CD4-positive, alpha-beta T cell (primary cell): ENCODE data around the gene NUP210L. TPM values are rescaled to one million over a fixed set of nuclear protein-coding genes. Genes with fewer than 3 reads are reported as not detected.
A peak's percentile ranks its signal among the peaks of the same experiment; 100 is the strongest.
"Not testable (repeated sequence)": the region's sequence is repeated elsewhere in the genome, so short reads cannot be mapped to it uniquely, and the experiment has no call there.

ENCODE experiments used
- ATAC-seq: fragments of 200-7000 bp; cut with Tn5 transposase; one replicate; pipeline ENCODE4 v1.10.0; 2022; ENCODE audit warnings: mild to moderate bottlenecking; ENCODE audit not compliant: poor library complexity
- CTCF ChIA-PET: fragments of 350-600 bp; sonication (Branson Sonifier 250); formaldehyde crosslinking; loops from one replicate; lab custom pipeline; 2021; ENCODE audit warnings: antibody characterized with exemption, inconsistent platforms; lab: Charles Lee
- POLR2A ChIA-PET: fragments of 350-600 bp; sonication (Branson Sonifier 250); formaldehyde crosslinking; loops from one replicate; lab custom pipeline; 2021; ENCODE audit warnings: antibody characterized with exemption, inconsistent platforms; lab: Charles Lee
- DNase-seq, 14 experiments: peaks; one replicate each; pipeline ENCODE4 v3.0.0-alpha.2; 2013 to 2020; ENCODE audit warnings: mixed read lengths in 2 of 14
- H3K27ac ChIP-seq, 2 donors: one replicate each; pipeline versions ENCODE4 v1.5.1 to v1.7.0; 2013; ENCODE audit warnings: low read length in 2 of 2, low read depth in 1 of 2, mild to moderate bottlenecking in 1 of 2
- H3K27me3 ChIP-seq, 2 experiments: 1 replicate in 1 of 2; 2 replicates in 1 of 2; pipeline versions ENCODE4 v1.6.1 to v1.7.0; 2013; ENCODE audit warnings: low read length in 2 of 2, control low read depth in 1 of 2, mild to moderate bottlenecking in 1 of 2, moderate library complexity in 1 of 2; ENCODE audit not compliant: insufficient read depth in 2 of 2, control insufficient read depth in 1 of 2
- H3K36me3 ChIP-seq: one replicate; pipeline ENCODE4 v1.6.1; 2013; ENCODE audit warnings: low read length, control low read depth; ENCODE audit not compliant: insufficient read depth
- H3K4me1 ChIP-seq: one replicate; pipeline ENCODE4 v1.6.1; 2013; ENCODE audit warnings: low read length, control low read depth; ENCODE audit not compliant: insufficient read depth
- H3K4me3 ChIP-seq: one replicate; pipeline ENCODE4 v1.5.1; 2013; ENCODE audit warnings: mild to moderate bottlenecking, low read length, moderate library complexity
- H3K9me3 ChIP-seq, 2 experiments: 1 replicate in 1 of 2; 2 replicates in 1 of 2; pipeline versions ENCODE4 v1.6.1 to v1.7.0; 2013; ENCODE audit warnings: low read length in 2 of 2, mild to moderate bottlenecking in 2 of 2, control low read depth in 1 of 2, moderate library complexity in 1 of 2; ENCODE audit not compliant: control insufficient read depth in 1 of 2, insufficient read depth in 1 of 2
- H3K27ac Mint-ChIP-seq: one replicate; pipeline ENCODE4 v1.8.0; 2020; ENCODE audit warnings: mixed read lengths
- H3K27me3 Mint-ChIP-seq: one replicate; pipeline ENCODE4 v1.8.0; 2021; ENCODE audit warnings: mixed read lengths
- H3K36me3 Mint-ChIP-seq: one replicate; pipeline ENCODE4 v1.8.0; 2021; ENCODE audit warnings: low read depth, mixed read lengths
- H3K4me1 Mint-ChIP-seq: one replicate; pipeline ENCODE4 v1.8.0; 2021; ENCODE audit warnings: low read depth, mixed read lengths
- H3K4me3 Mint-ChIP-seq: one replicate; pipeline ENCODE4 v1.8.0; 2020; ENCODE audit warnings: mild to moderate bottlenecking, mixed read lengths
- H3K9me3 Mint-ChIP-seq: one replicate; pipeline ENCODE4 v1.8.0; 2020; ENCODE audit warnings: mixed read lengths
- intact Hi-C, 2 experiments: fragments of 100-400 bp; cut with DNase I in 1 of 2; cut with micrococcal nuclease in 1 of 2; formaldehyde crosslinking; loops; one replicate each; pipeline versions ENCODE4 v1.15.1 to v1.9.0; 2023 to 2025; cut with DNase I, micrococcal nuclease
- total RNA-seq, 174 experiments: library from RNA in 2 of 174; stranded (reverse) in 2 of 174; gene quantifications; one replicate each; pipeline ENCODE4 v1.2.3 and lab custom pipeline; 2021 to 2026
- TF ChIP-seq, protein P1 (sequence below): fragments of 200-600 bp; IDR thresholded peaks from one replicate; pipeline ENCODE4 v1.8.0; 2022; ENCODE audit warnings: antibody characterized with exemption, mild to moderate bottlenecking

Gene NUP210L
- total RNA-seq, 2 experiments from 2014 or later, result 0.03 to 0.08 TPM

DNA sequence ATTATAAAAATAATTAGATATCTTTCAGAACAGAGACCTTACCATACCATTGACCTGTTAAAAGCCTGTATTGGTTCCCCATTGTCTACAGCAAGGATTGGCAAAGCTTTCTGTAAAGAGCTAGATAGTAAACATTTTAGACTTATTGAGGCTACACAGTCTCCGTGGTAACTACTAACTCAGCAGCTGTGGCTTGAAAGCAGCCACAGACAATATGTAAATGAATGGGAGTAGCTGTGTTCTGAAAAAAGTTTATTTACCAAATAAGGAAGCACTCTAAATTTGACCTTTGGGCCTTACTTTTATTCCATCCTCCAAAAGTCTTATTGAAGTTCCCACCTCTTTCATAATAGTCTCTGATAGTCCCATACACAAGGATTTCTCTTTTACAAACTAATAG lies 39.7 kb downstream of the NUP210L start:
- no peaks in the 10 kb centered on the region for H3K36me3 ChIP-seq
- H3K27ac ChIP-seq, result no peak overlapping the region
- no peaks in the 10 kb centered on the region for H3K27me3 Mint-ChIP-seq
- H3K36me3 Mint-ChIP-seq, result no peaks in the 10 kb centered on the region
- ATAC-seq (peak; percentile 62), DNase-seq (peak in 3 of 14 experiments; percentile 27 to 44 (median 34))
- H3K9me3 ChIP-seq, result no peaks in the 10 kb centered on the region
- no peaks in the 10 kb centered on the region for H3K27me3 ChIP-seq
- no peaks in the 10 kb centered on the region for H3K9me3 Mint-ChIP-seq
- H3K4me1 Mint-ChIP-seq, result peaks cover 10% of the 10 kb centered on the region
- H3K4me3 ChIP-seq, result no peak overlapping the region
- POLR2A ChIA-PET, result no interaction called here
- intact Hi-C loops, result no loop called here
- peaks cover 6% of the 10 kb centered on the region for H3K4me1 ChIP-seq
- TF ChIP-seq, protein P1, sequence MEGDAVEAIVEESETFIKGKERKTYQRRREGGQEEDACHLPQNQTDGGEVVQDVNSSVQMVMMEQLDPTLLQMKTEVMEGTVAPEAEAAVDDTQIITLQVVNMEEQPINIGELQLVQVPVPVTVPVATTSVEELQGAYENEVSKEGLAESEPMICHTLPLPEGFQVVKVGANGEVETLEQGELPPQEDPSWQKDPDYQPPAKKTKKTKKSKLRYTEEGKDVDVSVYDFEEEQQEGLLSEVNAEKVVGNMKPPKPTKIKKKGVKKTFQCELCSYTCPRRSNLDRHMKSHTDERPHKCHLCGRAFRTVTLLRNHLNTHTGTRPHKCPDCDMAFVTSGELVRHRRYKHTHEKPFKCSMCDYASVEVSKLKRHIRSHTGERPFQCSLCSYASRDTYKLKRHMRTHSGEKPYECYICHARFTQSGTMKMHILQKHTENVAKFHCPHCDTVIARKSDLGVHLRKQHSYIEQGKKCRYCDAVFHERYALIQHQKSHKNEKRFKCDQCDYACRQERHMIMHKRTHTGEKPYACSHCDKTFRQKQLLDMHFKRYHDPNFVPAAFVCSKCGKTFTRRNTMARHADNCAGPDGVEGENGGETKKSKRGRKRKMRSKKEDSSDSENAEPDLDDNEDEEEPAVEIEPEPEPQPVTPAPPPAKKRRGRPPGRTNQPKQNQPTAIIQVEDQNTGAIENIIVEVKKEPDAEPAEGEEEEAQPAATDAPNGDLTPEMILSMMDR, result no peak
- CTCF ChIA-PET, result no interaction called here
- peak overlapping the region; percentile 16 for H3K27ac Mint-ChIP-seq
- no peak overlapping the region for H3K4me3 Mint-ChIP-seq

GRCh38 chr1:154104433-154105082 lies 50.3 kb downstream of the NUP210L start:
- Mint-ChIP-seq H3K36me3 (no peaks in the 10 kb centered on the region), H3K4me3 (no peak overlapping the region), H3K27me3 (no peaks in the 10 kb centered on the region), H3K4me1 (no peaks in the 10 kb centered on the region), H3K9me3 (no peaks in the 10 kb centered on the region), H3K27ac (no peak overlapping the region)
- DNase-seq, result no peak
- Histone ChIP-seq H3K27ac (no peak overlapping the region), H3K9me3 (no peaks in the 10 kb centered on the region), H3K4me3 (no peak overlapping the region), H3K4me1 (no peaks in the 10 kb centered on the region), H3K27me3 (no peaks in the 10 kb centered on the region), H3K36me3 (no peaks in the 10 kb centered on the region)
- ChIA-PET CTCF (no interaction called here), POLR2A (no interaction called here)
- intact Hi-C loops, result no loop called here
- TF ChIP-seq, protein P1, result no peak
- ATAC-seq, result no peak

DNA sequence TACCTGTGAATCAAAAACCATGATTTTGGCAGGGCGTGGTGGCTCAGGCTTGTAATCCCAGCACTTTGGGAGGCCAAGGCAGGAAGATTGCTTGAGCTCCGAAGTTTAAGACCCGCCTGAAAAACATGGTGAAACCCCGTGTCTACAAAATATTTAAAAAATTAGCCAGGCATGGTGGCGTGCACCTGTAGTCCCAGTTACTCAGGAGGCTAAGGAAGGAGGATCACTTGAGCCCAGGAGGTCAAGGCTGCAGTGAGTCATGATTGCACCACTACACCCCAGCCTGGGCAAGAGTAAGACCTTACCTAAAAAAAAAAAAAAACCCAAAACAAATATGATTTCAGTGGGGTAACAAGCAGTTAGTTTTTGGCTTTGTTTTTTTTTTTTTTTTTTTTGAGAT lies 54.7 kb downstream of the NUP210L start:
- H3K4me1 Mint-ChIP-seq, H3K9me3 ChIP-seq, H3K27ac ChIP-seq, H3K9me3 Mint-ChIP-seq, intact Hi-C loops, H3K4me3 Mint-ChIP-seq, CTCF ChIA-PET, H3K4me3 ChIP-seq, H3K36me3 Mint-ChIP-seq, DNase-seq, POLR2A ChIA-PET, ATAC-seq, H3K27ac Mint-ChIP-seq, H3K27me3 ChIP-seq, H3K27me3 Mint-ChIP-seq, H3K36me3 ChIP-seq, H3K4me1 ChIP-seq: not testable (repeated sequence)

GRCh38 chr1:154097873-154098272 lies 57.0 kb downstream of the NUP210L start:
- ATAC-seq (no peak), DNase-seq (no peak)
- ChIA-PET CTCF (no interaction called here), POLR2A (no interaction called here)
- H3K36me3 ChIP-seq, result no peaks in the 10 kb centered on the region
- Mint-ChIP-seq H3K4me3 (no peak overlapping the region), H3K36me3 (no peaks in the 10 kb centered on the region), H3K27ac (no peak overlapping the region), H3K4me1 (no peaks in the 10 kb centered on the region), H3K27me3 (no peaks in the 10 kb centered on the region), H3K9me3 (no peaks in the 10 kb centered on the region)
- intact Hi-C loops, result no loop called here
- H3K27ac ChIP-seq, result no peak overlapping the region
- H3K27me3 ChIP-seq, result no peaks in the 10 kb centered on the region
- H3K9me3 ChIP-seq, result no peaks in the 10 kb centered on the region
- no peaks in the 10 kb centered on the region for H3K4me1 ChIP-seq
- TF ChIP-seq, protein P1, result no peak
- no peak overlapping the region for H3K4me3 ChIP-seq
